Endothelial cell of hepatic sinusoid (primary cell): ENCODE measurements around the gene CERS6.
"Not testable (repeated sequence)": the region's sequence is repeated elsewhere in the genome, so short reads cannot be mapped to it uniquely, and the experiment has no call there.

Experiments
- in situ Hi-C: cut with HindIII; loops from 2 replicates; pipeline ENCODE4 v1.10.0; 2017; ENCODE audit warnings: low sequenced_read_pairs

The CERS6 gene

DNA sequence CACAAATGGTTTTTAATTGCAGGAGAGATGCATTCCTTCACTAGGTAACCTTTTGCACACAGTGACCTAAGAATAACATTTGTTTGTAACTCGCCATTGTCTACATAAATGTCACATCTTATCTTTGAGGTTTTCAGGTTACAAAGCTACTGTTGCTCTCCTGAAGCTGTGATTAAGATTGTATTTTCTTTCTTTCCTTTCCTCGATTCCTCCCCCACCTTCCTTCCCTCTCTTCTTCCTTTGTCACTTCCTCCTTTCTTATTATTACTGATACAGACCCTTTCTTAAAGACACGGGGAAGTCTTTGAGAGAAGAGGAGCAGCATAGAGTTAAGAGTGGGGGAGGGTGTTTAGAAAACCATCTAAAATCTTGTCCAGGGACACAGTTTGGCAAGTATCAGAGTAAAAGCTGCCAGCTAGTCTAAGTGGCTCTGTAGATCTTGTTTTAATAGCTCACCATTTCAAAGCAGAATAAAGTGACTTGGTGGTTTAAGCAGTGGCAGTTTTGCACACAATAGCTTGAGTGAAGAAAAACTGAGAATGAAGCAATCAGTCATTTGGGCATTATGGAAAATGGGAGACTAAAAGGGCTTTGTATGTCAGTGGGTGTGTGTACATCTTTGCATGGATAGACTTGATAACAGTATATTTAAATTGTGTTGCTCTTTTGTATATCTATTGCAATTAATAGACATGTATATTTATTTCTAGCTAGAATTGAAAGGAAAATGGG lies 10.9 kb downstream of the CERS6 start:
- in situ Hi-C loops: no loop called here

DNA sequence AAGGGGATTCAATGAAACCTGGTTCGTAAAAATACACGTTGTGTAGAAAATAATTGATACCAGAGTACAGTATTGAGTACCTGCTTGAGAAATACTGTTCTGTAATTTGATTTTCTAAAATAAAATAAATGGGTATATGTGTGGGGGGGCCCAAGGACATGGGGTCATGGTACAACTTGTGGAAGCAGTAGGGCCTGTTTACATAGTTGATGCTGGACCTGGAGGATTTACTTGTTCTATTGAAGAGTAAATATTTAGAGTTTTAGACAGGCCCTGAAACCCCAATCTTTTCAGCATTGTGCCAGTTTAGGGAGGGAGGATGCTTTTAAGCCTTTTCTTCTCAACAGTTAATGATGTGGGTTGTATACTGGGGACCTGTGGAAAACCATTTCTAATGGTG lies 11.7 kb downstream of the CERS6 start:
- in situ Hi-C loops: no loop called here

DNA sequence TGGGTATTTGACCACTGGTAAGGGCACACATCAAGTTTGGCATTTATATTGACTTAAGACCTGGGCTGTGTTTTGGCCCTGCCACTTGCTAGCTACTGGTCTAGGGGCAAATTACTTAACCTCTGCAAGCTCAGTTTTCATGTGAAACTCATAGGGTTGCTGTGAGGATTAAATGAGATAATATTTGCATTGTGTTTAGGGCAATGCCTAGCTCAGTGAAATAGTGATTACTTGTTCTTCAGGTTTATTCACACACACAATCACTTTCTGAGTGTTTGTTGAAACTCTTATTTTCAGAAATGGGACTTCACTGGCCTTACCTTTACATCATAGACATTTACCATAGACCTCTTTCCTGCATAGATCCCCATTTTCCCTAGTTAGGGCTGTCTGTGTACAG lies 12.3 kb downstream of the CERS6 start:
- in situ Hi-C loops: no loop called here

DNA sequence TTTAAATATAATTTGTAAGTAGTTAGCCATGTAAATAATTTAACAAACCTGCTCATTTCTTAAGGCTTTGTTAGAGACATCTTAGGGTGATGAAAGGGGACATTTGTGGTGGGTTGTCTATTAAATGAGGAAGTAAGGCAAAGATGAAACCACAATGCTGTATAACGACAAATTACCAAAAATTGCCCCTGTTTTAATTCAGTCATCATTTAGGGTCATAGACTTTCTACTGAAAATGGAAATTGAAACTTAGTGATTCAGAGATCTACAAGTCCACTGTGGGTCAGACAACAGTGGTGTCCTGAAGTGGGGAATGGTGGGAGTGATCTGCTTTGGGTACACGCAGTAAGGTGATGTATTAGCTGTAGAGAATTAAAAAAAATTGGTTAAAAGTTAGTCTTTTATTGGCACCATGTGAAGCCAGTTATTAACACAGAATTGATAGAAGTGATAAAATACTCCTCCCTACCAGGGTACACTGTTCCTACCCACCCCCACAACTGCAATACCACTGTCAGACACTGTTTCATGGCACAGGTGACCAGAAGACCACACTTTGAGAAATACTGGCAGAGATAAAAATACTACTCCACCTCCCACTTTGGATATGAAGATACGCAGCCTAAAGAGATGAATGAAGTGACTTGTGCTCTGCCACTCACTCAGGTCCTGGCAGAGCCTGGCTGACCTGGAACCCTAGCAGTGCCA lies 13.4 kb downstream of the CERS6 start:
- in situ Hi-C loops: no loop called here

- in situ Hi-C loops: no loop called here
Observed at GRCh38 chr2:168470320-168471162, 14.5 kb downstream of the CERS6 start.

DNA sequence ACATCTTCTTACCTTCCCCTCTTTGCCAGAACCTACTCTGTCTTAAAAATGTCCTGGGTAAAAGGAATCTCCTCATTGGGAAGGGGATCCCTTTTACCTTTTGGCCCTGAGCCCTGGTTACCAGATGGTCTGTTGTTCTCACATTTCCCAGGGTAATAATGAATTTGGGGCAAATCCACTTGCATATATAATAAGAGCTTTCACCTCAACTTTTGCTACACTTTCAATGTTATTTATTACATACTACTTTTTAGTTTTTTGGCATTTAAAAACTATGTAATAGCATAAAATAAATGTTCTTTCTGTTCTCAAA lies 15.0 kb downstream of the CERS6 start:
- in situ Hi-C loops: no loop called here

- in situ Hi-C loops: no loop called here
Observed at GRCh38 chr2:168475636-168476035, 19.6 kb downstream of the CERS6 start.

- in situ Hi-C loops: no loop called here
Observed at GRCh38 chr2:168478206-168478605, 22.1 kb downstream of the CERS6 start.

DNA sequence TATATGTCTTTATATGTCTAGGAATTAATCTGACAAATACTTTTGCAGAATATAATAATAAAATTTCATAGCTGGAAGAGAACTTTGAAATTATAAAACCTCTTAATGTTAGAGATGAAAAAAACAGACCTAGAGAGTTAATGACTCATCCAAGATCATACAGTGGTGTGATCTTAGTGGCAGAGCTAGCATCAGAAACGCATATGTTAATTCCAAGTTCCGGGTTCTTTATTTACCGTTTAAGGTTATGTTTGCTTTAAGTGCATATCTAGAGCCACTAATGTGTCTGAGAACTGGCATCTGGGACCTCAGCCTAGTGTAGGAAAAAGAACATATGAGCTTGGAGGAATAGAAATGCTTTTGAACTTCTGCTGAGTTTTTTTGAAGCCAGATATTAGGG lies 24.3 kb downstream of the CERS6 start:
- in situ Hi-C loops: no loop called here

- in situ Hi-C loops: no loop called here
Observed at GRCh38 chr2:168480825-168481585, 24.9 kb downstream of the CERS6 start.

DNA sequence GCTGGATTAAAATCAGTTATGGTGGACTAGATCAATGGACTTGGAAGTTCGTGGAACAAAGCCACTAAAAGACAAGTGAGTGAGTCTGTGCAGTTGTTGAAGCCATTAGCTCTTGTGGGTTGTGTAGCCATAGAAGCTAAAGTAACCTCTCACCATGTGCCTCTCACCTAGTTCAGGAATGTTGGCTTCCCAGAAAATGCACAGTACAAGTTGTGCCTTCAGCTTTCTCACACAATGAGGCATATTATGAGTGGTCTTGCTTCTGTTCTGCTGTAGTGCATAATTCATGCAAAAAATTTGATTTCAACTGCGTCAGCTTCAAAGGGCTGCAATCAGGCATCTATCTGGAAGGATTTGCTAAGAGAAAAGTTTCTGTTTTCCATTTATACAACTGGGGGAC lies 26.2 kb downstream of the CERS6 start:
- in situ Hi-C loops: no loop called here

DNA sequence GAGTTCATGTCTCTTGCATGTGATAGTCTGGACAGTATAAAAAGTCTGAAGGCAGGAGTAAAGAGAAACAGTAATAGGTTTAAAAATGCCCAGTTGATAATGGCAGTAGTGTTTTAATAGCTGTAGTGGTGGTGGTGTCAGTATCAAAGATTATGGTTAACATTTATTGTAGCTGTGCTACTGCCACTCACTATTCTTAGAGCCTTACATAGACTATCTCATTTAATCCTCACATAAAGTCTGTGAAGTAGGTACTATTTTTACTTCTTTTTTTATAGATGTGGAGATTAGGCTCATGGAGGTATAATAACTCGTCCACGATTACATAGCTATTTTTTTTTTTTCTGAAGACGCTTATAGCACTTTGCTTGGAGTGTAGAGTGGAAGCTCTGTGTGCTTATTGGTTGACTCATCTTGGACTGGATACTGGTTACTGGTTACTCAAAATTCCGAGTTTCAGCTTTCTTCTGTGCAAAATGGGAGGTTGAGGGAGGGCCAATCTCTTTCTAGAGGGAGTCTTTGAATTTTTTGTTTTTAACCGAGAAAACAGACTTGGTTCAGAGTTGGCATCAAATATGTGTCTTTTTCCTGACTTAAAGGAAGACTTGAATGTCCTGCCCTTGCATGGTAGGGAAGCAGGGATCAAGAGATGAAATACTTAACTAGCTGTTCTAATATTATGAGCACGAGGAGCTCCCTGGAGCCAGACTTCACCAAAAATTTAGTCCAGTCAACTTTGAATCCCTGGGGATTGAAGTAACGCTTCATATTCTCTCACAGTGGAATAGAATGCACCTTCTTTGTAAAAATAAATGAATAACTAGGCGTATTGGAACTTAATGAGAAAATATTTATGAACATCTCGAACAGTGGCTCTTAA lies 27.1 kb downstream of the CERS6 start:
- in situ Hi-C loops: no loop called here

DNA sequence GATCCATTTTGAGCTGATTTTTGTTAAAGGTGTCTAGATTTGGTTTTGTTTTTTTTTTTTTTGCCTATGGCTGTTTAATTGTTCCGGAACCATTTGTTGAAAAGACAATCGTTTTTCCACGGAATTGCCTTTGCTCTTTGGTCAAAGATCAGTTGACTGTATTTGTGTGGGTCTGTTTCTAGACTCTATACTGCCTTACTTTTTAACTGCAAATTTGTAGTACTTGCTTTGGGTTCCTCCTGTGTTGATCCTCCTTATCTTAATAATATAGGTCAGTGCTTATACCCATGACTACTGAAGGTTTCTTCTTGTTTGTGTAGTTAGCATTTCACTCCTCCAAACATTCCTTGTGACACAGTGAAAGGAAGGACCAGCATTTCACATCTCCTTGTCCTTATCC lies 30.4 kb downstream of the CERS6 start:
- in situ Hi-C loops: no loop called here

DNA sequence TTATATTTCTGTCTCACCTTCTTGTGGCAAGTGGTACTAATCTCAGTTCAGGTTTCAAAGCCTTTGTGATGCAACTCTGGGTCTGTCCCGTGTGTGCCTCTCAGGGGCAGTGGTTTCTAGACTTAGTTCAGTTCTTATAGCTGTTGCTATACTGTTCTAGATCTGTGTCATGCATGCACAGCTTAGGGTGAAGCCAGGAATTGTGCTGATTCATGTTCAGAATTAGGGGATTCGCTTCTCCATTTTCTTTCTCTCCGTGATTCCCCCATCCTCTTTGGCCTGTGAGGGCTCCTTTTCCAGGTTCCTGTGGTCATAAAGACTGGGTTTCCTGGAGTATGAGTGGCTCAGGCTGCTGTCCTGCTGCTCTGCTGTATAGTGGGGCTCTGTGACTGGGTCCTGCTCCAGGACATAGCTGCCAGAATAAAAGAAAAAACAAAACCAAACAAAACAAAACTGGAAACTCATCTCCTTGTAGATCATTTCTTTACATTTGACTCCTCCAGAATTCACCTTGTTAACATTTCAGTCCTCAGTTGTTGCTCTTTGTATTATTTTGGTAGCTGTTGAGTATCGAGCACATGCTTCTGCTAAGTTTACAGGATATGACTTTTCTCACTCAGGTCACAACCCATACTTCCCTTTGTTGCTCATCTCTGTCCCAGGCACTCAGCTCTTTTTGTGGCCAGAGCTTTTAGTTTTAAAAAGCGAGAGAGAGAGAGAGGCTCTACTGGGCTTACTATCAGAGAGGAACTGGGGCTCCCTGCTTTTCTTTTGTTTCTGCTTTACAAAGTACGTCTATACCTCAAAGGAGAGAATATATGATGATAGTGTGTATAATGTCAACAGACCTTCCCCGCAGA lies 34.2 kb downstream of the CERS6 start:
- in situ Hi-C loops: no loop called here

DNA sequence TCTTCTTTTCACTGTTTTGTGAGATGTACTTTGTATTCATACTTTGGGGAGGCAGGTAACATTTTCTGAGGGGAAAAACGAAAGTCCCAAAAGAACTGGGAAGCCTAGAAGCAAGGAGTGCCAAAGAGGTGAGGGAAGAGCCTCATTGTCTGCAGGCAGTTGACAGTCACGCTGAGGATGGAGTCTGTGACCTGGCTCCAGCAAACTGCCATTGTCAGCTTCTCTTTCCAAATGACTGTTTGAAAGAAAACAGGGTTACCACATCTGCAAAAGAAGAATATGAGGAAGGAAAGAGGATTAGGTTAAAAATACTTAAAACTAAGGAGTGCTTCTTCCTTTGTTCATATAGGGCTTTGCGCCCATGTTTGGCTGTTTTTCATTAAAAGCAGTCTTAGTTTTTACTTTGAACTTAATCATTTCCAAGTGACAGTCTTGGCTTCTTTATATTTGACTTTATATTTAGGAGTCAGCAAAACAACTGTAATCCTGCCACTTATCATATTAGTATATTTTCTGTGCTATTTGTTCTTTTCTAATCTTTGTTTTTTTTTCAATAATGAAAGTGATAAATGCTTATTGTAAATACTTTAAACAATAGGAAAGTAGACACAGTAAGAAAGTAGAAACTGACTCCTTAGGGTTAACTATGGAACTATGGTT lies 35.0 kb downstream of the CERS6 start:
- in situ Hi-C loops: no loop called here

GRCh38 chr2:168491728-168492127 lies 35.7 kb downstream of the CERS6 start:
- in situ Hi-C loops: not testable (repeated sequence)

- in situ Hi-C loops: not testable (repeated sequence)
Observed at GRCh38 chr2:168493219-168493618, 37.1 kb downstream of the CERS6 start.

- in situ Hi-C loops: no loop called here
Observed at GRCh38 chr2:168494190-168494711, 38.2 kb downstream of the CERS6 start.
